NT2/D1 (cell line): ENCODE results near the gene SUV39H2.

Experiments used
- SUZ12 ChIP-seq: IDR thresholded peaks from 2 replicates; pipeline ENCODE4 v1.6.1; 2011; ENCODE audit not compliant: insufficient read length, insufficient read depth; ENCODE audit errors: extremely low read depth
- YY1 ChIP-seq: IDR thresholded peaks from 2 replicates; pipeline ENCODE4 v1.6.1; 2011; ENCODE audit not compliant: insufficient read length, insufficient read depth
- ZNF274 ChIP-seq: IDR thresholded peaks from 2 replicates; pipeline ENCODE4 v1.6.1; 2011; ENCODE audit warnings: mild to moderate bottlenecking, low read depth, low read length

DNA sequence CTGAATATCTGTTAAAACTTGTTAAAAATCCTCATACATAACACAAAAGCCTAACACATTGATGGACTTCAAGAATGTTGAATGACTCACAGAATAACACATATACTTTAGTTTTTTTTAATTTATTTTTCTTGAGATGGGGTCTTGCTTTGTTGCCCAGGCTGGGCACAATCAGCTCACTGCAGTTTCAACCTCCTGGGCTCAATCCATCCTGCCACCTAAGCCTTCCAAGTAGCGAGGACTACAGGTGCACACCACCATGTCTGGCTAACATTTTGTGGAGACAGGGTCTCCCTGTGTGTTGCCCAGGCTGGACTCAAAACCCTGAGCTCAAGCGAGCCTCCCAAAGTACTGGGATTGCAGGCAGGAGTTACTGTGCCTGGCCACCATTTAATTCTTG, 28.1 kb downstream of the SUV39H2 start:
- TF ChIP-seq SUZ12 (no peak), YY1 (no peak), ZNF274 (no peak)
